Measurements from ENCODE around the gene FAM107B. TPM values are rescaled to one million over a fixed set of nuclear protein-coding genes. Genes with fewer than 3 reads are reported as not detected.
"Not testable (repeated sequence)": the region's sequence is repeated elsewhere in the genome, so short reads cannot be mapped to it uniquely, and the experiment has no call there.

The FAM107B gene
- total RNA-seq, 1 donor from 2014 or later = 66.4 TPM

GRCh38 chr10:14635043-14635710 is 139.5 kb downstream of the FAM107B start:
- no peak for DNase-seq (ENCODE audit: low read depth in 2 of 2)

GRCh38 chr10:14634572-14634971 is 140.1 kb downstream of the FAM107B start:
- DNase-seq (ENCODE audit: low read depth in 2 of 2) = not testable (repeated sequence)

GRCh38 chr10:14625765-14626525 is 148.8 kb downstream of the FAM107B start:
- no peak for DNase-seq (ENCODE audit: low read depth in 2 of 2)

- DNase-seq (ENCODE audit: low read depth in 2 of 2) = no peak
Measured at GRCh38 chr10:14625192-14625631, 149.5 kb downstream of the FAM107B start.

GRCh38 chr10:14624600-14624999 is 150.1 kb downstream of the FAM107B start:
- DNase-seq (ENCODE audit: low read depth in 2 of 2) = no peak

GRCh38 chr10:14623931-14624330 is 150.8 kb downstream of the FAM107B start:
- no peak for DNase-seq (ENCODE audit: low read depth in 2 of 2)

GRCh38 chr10:14621037-14621436 is 153.7 kb downstream of the FAM107B start:
- no peak for DNase-seq (ENCODE audit: low read depth in 2 of 2)

- DNase-seq (ENCODE audit: low read depth in 2 of 2) = no peak
Measured at GRCh38 chr10:14618674-14619073, 156.0 kb downstream of the FAM107B start.

- DNase-seq (ENCODE audit: low read depth in 2 of 2) = no peak
Measured at GRCh38 chr10:14617852-14618251, 156.8 kb downstream of the FAM107B start.

GRCh38 chr10:14616955-14617730 is 157.6 kb downstream of the FAM107B start:
- DNase-seq (ENCODE audit: low read depth in 2 of 2) = peak in 1 of 2 donors; percentile 44

GRCh38 chr10:14616465-14616864 is 158.2 kb downstream of the FAM107B start:
- DNase-seq (ENCODE audit: low read depth in 2 of 2) = no peak

GRCh38 chr10:14613588-14613920 is 161.1 kb downstream of the FAM107B start:
- no peak for DNase-seq (ENCODE audit: low read depth in 2 of 2)

- DNase-seq (ENCODE audit: low read depth in 2 of 2) = no peak
Measured at GRCh38 chr10:14612873-14613587, 161.7 kb downstream of the FAM107B start.

GRCh38 chr10:14611968-14612693 is 162.6 kb downstream of the FAM107B start:
- DNase-seq (ENCODE audit: low read depth in 2 of 2) = no peak

- no peak for DNase-seq (ENCODE audit: low read depth in 2 of 2)
Measured at GRCh38 chr10:14609178-14609577, 165.5 kb downstream of the FAM107B start.

GRCh38 chr10:14608381-14609001 is 166.2 kb downstream of the FAM107B start:
- no peak for DNase-seq (ENCODE audit: low read depth in 2 of 2)

- no peak for DNase-seq (ENCODE audit: low read depth in 2 of 2)
Measured at GRCh38 chr10:14606633-14607032, 168.1 kb downstream of the FAM107B start.

GRCh38 chr10:14605231-14605925 is 169.3 kb downstream of the FAM107B start:
- DNase-seq (ENCODE audit: low read depth in 2 of 2) = peak in 1 of 2 donors; percentile 70

GRCh38 chr10:14604181-14605142 is 170.2 kb downstream of the FAM107B start:
- peak; percentile 33 to 83 for DNase-seq (ENCODE audit: low read depth in 2 of 2)
